SH-SY5Y (cell line): ENCODE measurements around the gene SVEP1.

ENCODE experiments used
- GATA2 ChIP-seq: IDR thresholded peaks from 2 replicates; pipeline ENCODE4 v1.6.1; 2011; ENCODE audit warnings: mild to moderate bottlenecking, low read depth, low read length
- GATA3 ChIP-seq: IDR thresholded peaks from 2 replicates; pipeline ENCODE4 v1.6.1; 2011; ENCODE audit warnings: low read depth, mild to moderate bottlenecking, low read length, moderate library complexity

DNA sequence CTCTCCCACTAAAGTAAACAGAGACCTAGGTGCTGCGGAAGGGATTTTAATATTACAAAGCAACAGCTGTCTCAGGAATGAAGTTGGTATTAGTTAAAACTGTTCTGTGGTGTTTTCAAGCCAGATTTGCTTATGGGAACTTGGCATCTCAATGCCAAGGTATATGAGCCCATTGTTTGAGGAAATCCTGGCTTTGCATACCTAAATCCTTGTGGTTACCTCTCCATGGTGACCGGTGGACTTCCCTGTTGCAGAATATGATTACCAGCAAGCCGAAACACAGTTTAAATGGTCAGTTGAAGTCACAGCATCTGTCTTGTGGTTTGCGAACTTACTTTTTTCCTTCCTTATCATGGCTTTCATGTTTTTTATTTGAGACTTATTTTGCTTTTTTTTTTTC, 179.6 kb downstream of the SVEP1 start:
- TF ChIP-seq GATA2 (no peak), GATA3 (no peak)
